ENCODE measurements around the gene PERM1. TPM values are rescaled to one million over a fixed set of nuclear protein-coding genes. Genes with fewer than 3 reads are reported as not detected.
A peak's percentile ranks its signal among the peaks of the same experiment; 100 is the strongest.

The PERM1 gene
- total RNA-seq, 2 experiments from 2014 or later, result not detected

- CTCF ChIA-PET, result interaction anchor here (0.8 to 1.1 kb wide), 3 partner anchors 26 to 62 kb away, joined by 3 to 4 read pairs (median 3); partner anchors contain the start of gene PLEKHN1
- peaks cover 43 to 59% of the 10 kb centered on the region in 2 experiments for H3K27me3 ChIP-seq (ENCODE audit: control insufficient read depth in 1 of 2, insufficient read depth in 2 of 2, low read length in 2 of 2)
- DNase-seq (peak in 4 of 14 experiments; percentile 27 to 58 (median 42)), ATAC-seq (ENCODE audit: poor library complexity) (peak; percentile 25)
- H3K36me3 Mint-ChIP-seq (ENCODE audit: low read depth), result peaks cover 7% of the 10 kb centered on the region
- H3K27ac Mint-ChIP-seq, result no peak overlapping the region
- peaks cover 31% of the 10 kb centered on the region for H3K4me1 ChIP-seq (ENCODE audit: insufficient read depth, low read length)
- intact Hi-C loops (cut with DNase I, micrococcal nuclease), result no loop called here
- H3K27me3 Mint-ChIP-seq, result peaks cover 48% of the 10 kb centered on the region
- H3K4me3 Mint-ChIP-seq, result peak overlapping the region; percentile 38
- H3K9me3 ChIP-seq (ENCODE audit: control insufficient read depth in 1 of 2, insufficient read depth in 1 of 2, low read length in 2 of 2), result peaks cover 0 to 43% of the 10 kb centered on the region in 2 experiments
- TF ChIP-seq CTCF (IDR thresholded peaks at IDR 0.05), result no peak
- H3K36me3 ChIP-seq (ENCODE audit: insufficient read depth, low read length), result peaks cover 3% of the 10 kb centered on the region
- H3K4me1 Mint-ChIP-seq (ENCODE audit: low read depth), result peaks cover 5% of the 10 kb centered on the region
- H3K27ac ChIP-seq (ENCODE audit: low read depth in 1 of 2, low read length in 2 of 2), result no peak overlapping the region
- POLR2A ChIA-PET, result no interaction called here
- peak overlapping the region; percentile 39 for H3K4me3 ChIP-seq (ENCODE audit: low read length)
- H3K9me3 Mint-ChIP-seq, result no peaks in the 10 kb centered on the region
These were observed 41.5 kb downstream of the PERM1 start for GRCh38 chr1:940107-941014.

GRCh38 chr1:939511-940106 is 42.3 kb downstream of the PERM1 start:
- ChIA-PET POLR2A (no interaction called here), CTCF (interaction anchor here (1.0 kb wide), 1 partner anchor 35 kb away, joined by 3 read pairs; no protein-coding TSS in a partner anchor)
- peaks cover 54% of the 10 kb centered on the region for H3K27me3 Mint-ChIP-seq
- Histone ChIP-seq H3K27ac (ENCODE audit: low read depth in 1 of 2, low read length in 2 of 2) (no peak overlapping the region), H3K4me1 (ENCODE audit: insufficient read depth, low read length) (peaks cover 31% of the 10 kb centered on the region), H3K9me3 (ENCODE audit: control insufficient read depth in 1 of 2, insufficient read depth in 1 of 2, low read length in 2 of 2) (peaks cover 0 to 48% of the 10 kb centered on the region in 2 experiments), H3K4me3 (ENCODE audit: low read length) (no peak overlapping the region), H3K36me3 (ENCODE audit: insufficient read depth, low read length) (no peaks in the 10 kb centered on the region), H3K27me3 (ENCODE audit: control insufficient read depth in 1 of 2, insufficient read depth in 2 of 2, low read length in 2 of 2) (peaks cover 48 to 65% of the 10 kb centered on the region in 2 experiments)
- ATAC-seq (ENCODE audit: poor library complexity), result no peak
- peaks cover 5% of the 10 kb centered on the region for H3K4me1 Mint-ChIP-seq (ENCODE audit: low read depth)
- H3K9me3 Mint-ChIP-seq, result no peaks in the 10 kb centered on the region
- H3K36me3 Mint-ChIP-seq (ENCODE audit: low read depth), result peaks cover 1% of the 10 kb centered on the region
- H3K27ac Mint-ChIP-seq, result no peak overlapping the region
- intact Hi-C loops (cut with DNase I, micrococcal nuclease), result no loop called here
- no peak for TF ChIP-seq CTCF (IDR thresholded peaks at IDR 0.05)
- H3K4me3 Mint-ChIP-seq, result no peak overlapping the region
- DNase-seq, result no peak

GRCh38 chr1:938711-939489 is 43.0 kb downstream of the PERM1 start:
- ChIA-PET POLR2A (no interaction called here), CTCF (no interaction called here)
- H3K4me1 Mint-ChIP-seq (ENCODE audit: low read depth), result peaks cover 5% of the 10 kb centered on the region
- Histone ChIP-seq H3K36me3 (ENCODE audit: insufficient read depth, low read length) (no peaks in the 10 kb centered on the region), H3K27ac (ENCODE audit: low read depth in 1 of 2, low read length in 2 of 2) (no peak overlapping the region), H3K9me3 (ENCODE audit: control insufficient read depth in 1 of 2, insufficient read depth in 1 of 2, low read length in 2 of 2) (peaks cover 0 to 48% of the 10 kb centered on the region in 2 experiments), H3K27me3 (ENCODE audit: control insufficient read depth in 1 of 2, insufficient read depth in 2 of 2, low read length in 2 of 2) (peaks cover 48 to 65% of the 10 kb centered on the region in 2 experiments), H3K4me1 (ENCODE audit: insufficient read depth, low read length) (peaks cover 31% of the 10 kb centered on the region), H3K4me3 (ENCODE audit: low read length) (no peak overlapping the region)
- intact Hi-C loops (cut with DNase I, micrococcal nuclease), result no loop called here
- ATAC-seq (ENCODE audit: poor library complexity), result no peak
- no peaks in the 10 kb centered on the region for H3K36me3 Mint-ChIP-seq (ENCODE audit: low read depth)
- no peak for DNase-seq
- no peaks in the 10 kb centered on the region for H3K9me3 Mint-ChIP-seq
- H3K27ac Mint-ChIP-seq, result no peak overlapping the region
- no peak for TF ChIP-seq CTCF (IDR thresholded peaks at IDR 0.05)
- H3K27me3 Mint-ChIP-seq, result peaks cover 54% of the 10 kb centered on the region
- no peak overlapping the region for H3K4me3 Mint-ChIP-seq
